HG02970 (cell line): ENCODE results near the gene JOSD2.

Experiments used
- ATAC-seq: cut with Tn5 transposase; IDR thresholded peaks from one replicate; pipeline ENCODE4 v1.9.1; 2021; ENCODE audit warnings: mild to moderate bottlenecking, moderate library complexity, moderate number of reproducible peaks; ENCODE audit not compliant: unreplicated experiment, low FRiP score

Gene JOSD2

GRCh38 chr19:50514346-50515167 lies 3.6 kb upstream of the JOSD2 start:
- ATAC-seq: no peak

DNA sequence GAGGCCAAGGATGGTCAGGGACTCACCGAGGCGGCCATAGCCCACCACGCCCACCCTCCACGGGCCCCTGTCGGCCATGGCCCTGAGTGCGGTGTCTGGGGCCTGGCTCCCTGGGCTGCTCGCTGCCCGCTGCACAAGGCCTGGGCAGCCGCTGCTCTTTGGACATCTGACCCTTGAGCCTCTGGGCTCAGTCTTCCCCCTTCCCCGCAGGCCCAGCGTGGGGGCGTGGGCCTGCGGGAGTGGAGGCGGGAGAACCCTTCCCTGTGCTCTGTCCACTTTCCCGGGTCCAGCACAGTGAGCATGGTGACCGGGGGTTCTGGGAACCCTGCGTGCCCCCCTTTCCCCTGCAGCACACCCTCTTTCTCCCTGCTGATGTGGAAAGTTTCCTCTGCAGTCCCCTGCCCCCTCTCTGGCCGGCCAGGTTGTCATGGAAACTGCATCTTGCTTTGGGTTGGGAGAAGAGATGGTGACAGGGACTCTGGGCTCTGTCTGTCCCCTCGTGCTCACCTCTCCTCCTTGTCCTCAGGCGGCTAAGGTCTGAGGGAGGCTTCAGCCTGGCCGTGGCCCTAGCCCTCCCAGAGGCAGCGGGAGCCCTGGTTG lies 2.9 kb upstream of the JOSD2 start, which contains the start of gene ASPDH:
Gene ASPDH (minus strand): TSS at position 168 of the 600 bp plus-strand sequence. CDS start 90 bp downstream, at position 78.
- ATAC-seq: no peak

DNA sequence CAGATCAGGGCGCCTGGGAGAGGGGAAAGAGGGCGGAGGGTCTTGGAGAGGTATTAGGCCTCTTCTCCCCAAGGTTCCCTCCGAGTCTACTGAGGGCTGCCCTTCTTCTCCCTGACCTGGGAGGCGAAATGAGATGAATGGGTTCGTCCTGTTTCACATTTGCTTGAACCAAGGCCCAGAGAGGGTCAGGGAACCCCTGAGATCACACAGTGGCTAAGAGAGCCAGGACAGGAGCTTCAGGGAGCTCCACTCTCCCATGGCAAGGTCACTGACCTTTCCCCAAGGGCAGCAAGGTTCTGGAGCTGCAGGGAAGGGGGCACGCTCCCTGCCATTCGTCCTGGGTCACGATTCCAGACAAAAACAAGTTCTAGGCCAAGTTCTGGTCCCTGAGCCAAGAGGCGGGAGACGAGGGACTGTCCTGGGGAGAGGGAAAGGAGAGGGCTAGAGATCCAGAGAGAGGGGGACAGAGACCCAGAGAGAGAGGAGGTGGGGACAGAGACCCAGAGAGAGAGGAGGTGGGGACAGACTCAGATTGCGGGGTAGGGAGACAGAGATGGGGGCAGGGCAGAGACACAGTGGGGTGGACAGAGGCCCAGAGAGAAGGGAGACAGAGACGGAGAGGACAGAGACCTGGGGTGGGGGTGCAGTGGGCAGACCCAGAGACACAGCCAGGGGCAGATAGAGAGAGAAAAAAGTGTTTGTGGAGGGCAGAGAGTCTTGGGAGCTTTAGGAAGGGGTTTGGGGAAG lies 2.2 kb upstream of the JOSD2 start:
- ATAC-seq: no peak

DNA sequence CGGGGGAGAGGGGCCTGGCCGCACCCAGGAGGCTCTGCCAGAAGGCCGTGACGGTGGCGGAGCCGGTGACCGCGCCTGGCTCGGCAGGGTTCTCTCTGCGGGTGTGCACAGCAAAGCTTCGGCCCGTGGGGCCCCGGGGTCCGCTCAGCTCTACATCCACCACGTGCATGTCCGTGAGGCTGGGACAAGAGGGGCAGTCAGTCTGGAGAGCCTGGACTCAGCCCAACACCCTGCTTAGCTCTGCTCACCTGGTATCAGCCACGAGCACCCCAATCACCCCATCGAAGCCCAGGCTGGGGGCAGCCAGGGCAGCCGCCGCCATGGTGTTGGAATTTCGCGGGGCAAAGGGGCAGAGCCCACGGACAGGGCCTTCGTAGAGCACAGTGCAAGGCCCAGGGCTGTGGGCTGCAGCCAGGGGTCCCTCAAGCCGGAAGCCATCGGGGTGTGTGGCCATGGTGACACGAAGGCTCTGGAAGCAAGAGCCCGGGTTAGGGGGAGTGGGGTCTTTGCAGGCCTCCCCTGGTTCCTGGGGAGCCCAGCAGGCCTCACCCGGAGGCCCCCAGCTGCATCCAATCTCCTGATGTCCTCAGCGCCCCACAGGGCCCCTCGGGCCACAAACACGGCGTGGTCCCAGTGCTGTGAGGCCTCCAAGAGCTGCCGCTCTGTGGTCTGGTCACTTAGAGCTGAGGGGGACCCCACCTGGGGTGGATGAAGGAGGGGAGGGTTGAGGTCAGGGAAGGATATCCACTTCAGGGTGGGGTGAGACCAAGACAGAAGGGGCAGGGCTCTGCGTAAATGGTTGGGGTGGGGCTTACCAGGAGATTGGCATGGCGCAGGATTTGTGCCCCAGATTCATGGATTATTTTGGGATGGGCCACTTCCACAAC lies 1.4 kb upstream of the JOSD2 start:
- ATAC-seq: no peak

DNA sequence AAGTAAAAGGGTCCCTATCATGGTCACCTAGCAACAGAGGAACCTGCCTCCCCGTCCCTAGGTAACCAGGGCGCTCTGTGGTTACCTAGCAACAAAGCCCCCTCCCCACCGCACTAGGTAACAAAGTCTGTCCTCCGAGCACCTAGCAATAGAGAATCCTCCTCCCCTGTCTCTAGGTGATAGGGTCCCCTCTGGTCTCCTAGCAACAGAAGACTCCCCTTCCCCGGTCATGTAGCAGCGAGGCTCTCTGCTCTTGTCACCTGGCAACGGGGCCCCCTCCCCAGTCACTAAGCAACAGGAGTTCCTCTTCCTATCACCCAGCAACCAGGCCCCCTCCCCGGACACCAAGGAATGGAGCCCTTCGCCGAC lies 307 bp downstream of the JOSD2 start:
- peak; percentile 2 for ATAC-seq

GRCh38 chr19:50510121-50510670 lies 795 bp downstream of the JOSD2 start:
- no peak for ATAC-seq

GRCh38 chr19:50509366-50509765 lies 1.6 kb downstream of the JOSD2 start:
- no peak for ATAC-seq

DNA sequence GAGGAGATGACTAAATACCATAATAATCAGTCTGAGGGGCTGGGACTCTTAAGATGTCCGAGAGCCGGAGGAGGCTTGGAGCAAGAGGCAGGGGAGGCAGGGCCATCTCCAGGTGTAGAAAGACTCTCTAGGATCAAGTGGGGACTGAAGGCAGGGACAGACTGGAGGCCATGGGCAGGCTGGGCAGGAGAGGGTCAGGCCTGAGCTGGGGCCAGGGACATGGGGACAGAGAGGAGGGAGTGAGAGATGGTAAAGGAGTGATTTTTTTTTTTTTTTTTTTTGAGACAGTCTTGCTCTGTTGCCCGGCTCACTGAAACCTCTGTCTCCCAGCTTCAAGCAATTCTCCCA lies 2.2 kb downstream of the JOSD2 start:
- no peak for ATAC-seq

GRCh38 chr19:50507376-50507775 lies 3.6 kb downstream of the JOSD2 start:
- ATAC-seq: no peak

- ATAC-seq: no peak
These were observed 4.3 kb downstream of the JOSD2 start for GRCh38 chr19:50506700-50507099.

- ATAC-seq: no peak
These were observed 5.0 kb downstream of the JOSD2 start for GRCh38 chr19:50505856-50506611.

- ATAC-seq: no peak
These were observed 9.2 kb downstream of the JOSD2 start for GRCh38 chr19:50501568-50502475.

GRCh38 chr19:50501186-50501567 lies 9.8 kb downstream of the JOSD2 start:
- no peak for ATAC-seq

DNA sequence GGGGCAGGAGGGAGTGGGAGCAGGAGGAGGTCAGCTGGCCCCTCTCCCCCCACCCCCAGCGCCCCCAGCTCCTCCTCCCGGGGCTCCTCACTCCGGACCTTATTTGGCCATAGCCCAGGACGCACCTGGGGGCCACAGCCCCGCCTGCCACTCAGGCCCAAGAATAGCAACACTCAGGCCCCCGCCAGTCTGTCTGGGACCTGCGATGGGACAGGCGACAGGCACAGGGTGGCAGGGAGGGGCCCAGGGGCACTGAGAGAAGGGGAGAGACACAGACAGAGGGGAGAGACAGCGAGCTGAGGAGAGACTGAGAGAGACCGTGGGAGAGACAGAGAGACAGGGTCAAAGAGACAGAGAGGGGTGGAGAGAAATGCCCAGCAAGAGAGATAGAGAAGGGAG lies 10.2 kb downstream of the JOSD2 start:
- ATAC-seq: no peak

GRCh38 chr19:50500060-50500752 lies 10.8 kb downstream of the JOSD2 start:
- ATAC-seq: no peak

DNA sequence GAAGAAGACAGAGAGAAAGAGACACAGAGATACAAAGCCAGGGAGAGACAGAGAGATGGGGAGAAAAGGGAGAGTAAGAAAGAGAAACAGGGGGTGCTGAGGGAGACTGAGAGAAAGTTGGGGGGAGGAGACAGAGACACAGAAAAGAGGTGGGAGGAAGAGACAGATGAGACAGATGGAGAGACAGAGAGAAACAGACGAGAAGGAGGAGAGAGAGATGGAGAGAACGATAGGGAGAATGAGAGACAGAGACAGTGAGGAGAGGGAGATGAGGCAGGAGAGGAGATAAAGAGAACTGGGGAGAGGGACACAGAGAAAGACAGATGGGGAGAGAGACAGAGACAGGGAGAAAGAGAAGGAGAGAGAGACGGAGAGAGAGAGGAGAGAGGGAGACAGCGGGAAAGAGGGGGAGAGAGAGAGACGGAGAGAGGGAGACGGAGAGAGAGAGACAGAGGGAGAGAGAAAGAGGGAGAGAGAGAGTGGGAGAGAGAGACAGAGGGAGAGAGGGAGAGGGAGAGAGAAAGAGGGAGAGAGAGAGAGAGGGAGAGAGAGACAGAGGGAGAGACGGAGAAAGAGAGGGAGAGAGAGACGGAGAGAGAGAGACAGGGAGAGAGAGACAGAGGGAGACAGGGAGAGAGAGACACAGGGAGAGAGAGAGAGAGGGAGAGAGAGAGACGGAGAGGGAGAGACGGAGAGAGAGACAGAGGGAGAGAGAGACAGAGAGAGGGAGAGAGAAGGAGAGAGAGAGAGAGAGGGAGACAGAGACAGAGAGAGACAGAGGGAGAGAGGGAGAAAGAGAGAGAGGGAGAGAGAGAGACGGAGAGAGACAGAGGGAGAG lies 12.6 kb downstream of the JOSD2 start:
- ATAC-seq: no peak

DNA sequence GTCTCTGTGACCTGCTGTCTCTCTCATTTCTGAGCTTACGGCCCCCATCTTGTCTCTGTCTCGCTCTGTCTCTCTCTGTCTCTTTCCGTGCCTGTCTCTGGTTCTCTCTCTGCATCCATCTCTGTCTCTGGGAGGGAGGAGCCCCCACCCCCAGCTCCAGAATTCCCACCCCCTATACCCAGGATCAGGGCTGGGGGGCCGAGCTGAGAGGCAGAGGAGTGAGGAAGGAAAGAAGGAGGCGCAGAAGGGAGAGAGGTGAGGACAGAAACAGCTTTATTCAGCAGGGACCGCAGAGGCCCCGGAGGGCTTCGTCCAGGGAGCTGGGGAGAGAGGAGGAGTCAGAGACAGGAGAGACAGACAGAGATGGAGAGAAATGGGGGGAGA lies 14.0 kb downstream of the JOSD2 start:
- ATAC-seq: no peak
